OCI-LY7 (cell line): ENCODE data around the gene PPM1H.

Experiments used
- EZH2phosphoT487 ChIP-seq: fragments of 200-600 bp; sonication (generic); IDR thresholded peaks from 2 replicates; pipeline ENCODE4 v1.6.1; 2018; ENCODE audit warnings: low read depth, borderline replicate concordance, mild to moderate bottlenecking, mixed run types, antibody characterized with exemption, low read length, moderate library complexity, mixed read lengths
- TF ChIP-seq, protein P1 (sequence below): fragments of 200-600 bp; sonication (generic); conservative IDR thresholded peaks from 2 replicates; pipeline ENCODE4 v1.5.1; 2014; ENCODE audit warnings: mild to moderate bottlenecking, antibody characterized with exemption, low read length, moderate library complexity, mixed read lengths

DNA sequence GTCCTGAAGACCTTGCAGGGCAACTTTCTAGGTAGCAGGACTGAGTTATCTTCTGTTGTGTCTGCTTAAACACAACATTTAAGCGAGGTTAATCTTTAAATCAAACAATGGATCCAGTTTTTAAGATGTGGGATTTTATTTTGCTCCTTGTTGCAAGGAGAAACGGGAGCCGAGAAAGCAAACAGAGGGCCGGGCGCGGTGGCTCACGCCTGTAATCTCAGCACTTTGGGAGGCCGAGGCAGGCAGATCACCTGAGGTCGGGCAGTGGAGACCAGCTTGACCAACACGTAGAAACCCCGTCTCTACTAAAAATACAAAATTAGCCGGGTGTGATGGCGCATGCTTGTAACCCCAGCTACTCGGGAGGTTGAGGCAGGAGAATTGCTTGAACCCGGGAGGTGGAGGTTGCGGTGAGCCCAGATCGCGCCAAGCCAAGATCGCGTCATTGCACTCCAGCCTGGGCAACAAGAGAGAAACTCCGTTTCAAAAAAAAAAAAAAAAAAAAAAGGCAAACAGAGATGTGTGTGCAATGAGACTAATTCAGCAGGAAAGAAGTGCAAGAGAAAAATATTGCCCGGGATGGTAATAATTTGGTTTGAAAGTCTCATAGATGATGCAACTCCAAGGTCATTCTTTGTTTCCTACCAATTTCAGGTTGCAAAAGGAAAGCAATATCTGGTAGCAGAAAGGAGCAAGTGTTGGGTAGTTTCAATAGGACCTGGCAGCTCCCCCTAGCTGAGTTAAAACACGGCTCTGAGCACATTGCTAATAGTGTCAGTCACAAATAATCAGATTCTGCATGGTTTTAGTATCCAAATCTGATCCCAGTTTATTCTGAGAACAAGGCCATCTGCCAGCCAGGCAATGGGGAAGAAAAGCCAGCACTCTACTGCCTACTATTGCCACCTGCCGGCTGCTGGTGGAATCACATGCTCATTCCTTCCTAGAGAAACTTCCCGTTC, 141.4 kb downstream of the PPM1H start:
- TF ChIP-seq, protein P1, sequence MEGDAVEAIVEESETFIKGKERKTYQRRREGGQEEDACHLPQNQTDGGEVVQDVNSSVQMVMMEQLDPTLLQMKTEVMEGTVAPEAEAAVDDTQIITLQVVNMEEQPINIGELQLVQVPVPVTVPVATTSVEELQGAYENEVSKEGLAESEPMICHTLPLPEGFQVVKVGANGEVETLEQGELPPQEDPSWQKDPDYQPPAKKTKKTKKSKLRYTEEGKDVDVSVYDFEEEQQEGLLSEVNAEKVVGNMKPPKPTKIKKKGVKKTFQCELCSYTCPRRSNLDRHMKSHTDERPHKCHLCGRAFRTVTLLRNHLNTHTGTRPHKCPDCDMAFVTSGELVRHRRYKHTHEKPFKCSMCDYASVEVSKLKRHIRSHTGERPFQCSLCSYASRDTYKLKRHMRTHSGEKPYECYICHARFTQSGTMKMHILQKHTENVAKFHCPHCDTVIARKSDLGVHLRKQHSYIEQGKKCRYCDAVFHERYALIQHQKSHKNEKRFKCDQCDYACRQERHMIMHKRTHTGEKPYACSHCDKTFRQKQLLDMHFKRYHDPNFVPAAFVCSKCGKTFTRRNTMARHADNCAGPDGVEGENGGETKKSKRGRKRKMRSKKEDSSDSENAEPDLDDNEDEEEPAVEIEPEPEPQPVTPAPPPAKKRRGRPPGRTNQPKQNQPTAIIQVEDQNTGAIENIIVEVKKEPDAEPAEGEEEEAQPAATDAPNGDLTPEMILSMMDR = peak; percentile 95
- no peak for TF ChIP-seq EZH2phosphoT487
